GM21423 (cell line): ENCODE measurements around the gene CCDC127.
"Not testable (repeated sequence)": the region's sequence is repeated elsewhere in the genome, so short reads cannot be mapped to it uniquely, and the experiment has no call there.

ENCODE experiments used
- ATAC-seq: cut with Tn5 transposase; IDR thresholded peaks from one replicate; pipeline ENCODE4 v1.9.1; 2021; ENCODE audit warnings: mild to moderate bottlenecking, moderate library complexity; ENCODE audit not compliant: unreplicated experiment

The CCDC127 gene

GRCh38 chr5:217494-218456 is at the start of gene CCDC127, which contains the start of gene SDHA:
CCDC127 (minus strand) TSS chr5:218153; CDS start chr5:216849, 1,304 bp downstream.
SDHA (plus strand) TSS chr5:218320; CDS start chr5:218356, 36 bp downstream.
- peak; percentile 69 for ATAC-seq

GRCh38 chr5:267716-268115 is 49.8 kb upstream of the CCDC127 start:
- no peak for ATAC-seq

- not testable (repeated sequence) for ATAC-seq
Measured at GRCh38 chr5:266311-267026, 48.5 kb upstream of the CCDC127 start.

GRCh38 chr5:264338-264737 is 46.4 kb upstream of the CCDC127 start:
- no peak for ATAC-seq

- not testable (repeated sequence) for ATAC-seq
Measured at GRCh38 chr5:263275-263974, 45.5 kb upstream of the CCDC127 start.

GRCh38 chr5:257148-257547 is 39.2 kb upstream of the CCDC127 start:
- ATAC-seq = no peak

GRCh38 chr5:256347-256746 is 38.4 kb upstream of the CCDC127 start:
- not testable (repeated sequence) for ATAC-seq

- ATAC-seq = not testable (repeated sequence)
Measured at GRCh38 chr5:255116-255515, 37.2 kb upstream of the CCDC127 start.

- ATAC-seq = not testable (repeated sequence)
Measured at GRCh38 chr5:254322-254721, 36.4 kb upstream of the CCDC127 start.

- ATAC-seq = no peak
Measured at GRCh38 chr5:252546-252945, 34.6 kb upstream of the CCDC127 start.

- ATAC-seq = not testable (repeated sequence)
Measured at GRCh38 chr5:251975-252374, 34.0 kb upstream of the CCDC127 start.

- not testable (repeated sequence) for ATAC-seq
Measured at GRCh38 chr5:251538-251937, 33.6 kb upstream of the CCDC127 start.

GRCh38 chr5:251016-251415 is 33.1 kb upstream of the CCDC127 start:
- ATAC-seq = not testable (repeated sequence)

GRCh38 chr5:250396-250795 is 32.4 kb upstream of the CCDC127 start:
- not testable (repeated sequence) for ATAC-seq

GRCh38 chr5:245717-246116 is 27.8 kb upstream of the CCDC127 start:
- ATAC-seq = not testable (repeated sequence)

- not testable (repeated sequence) for ATAC-seq
Measured at GRCh38 chr5:243683-244367, 25.9 kb upstream of the CCDC127 start.

GRCh38 chr5:241045-241669 is 23.2 kb upstream of the CCDC127 start:
- not testable (repeated sequence) for ATAC-seq

GRCh38 chr5:240550-240949 is 22.6 kb upstream of the CCDC127 start:
- not testable (repeated sequence) for ATAC-seq

- ATAC-seq = not testable (repeated sequence)
Measured at GRCh38 chr5:237931-238330, 20.0 kb upstream of the CCDC127 start.

GRCh38 chr5:235527-235926 is 17.6 kb upstream of the CCDC127 start:
- not testable (repeated sequence) for ATAC-seq
